HG03469 (cell line): Measurements from ENCODE around the gene GFER.

Experiments
- ATAC-seq: cut with Tn5 transposase; IDR thresholded peaks from one replicate; pipeline ENCODE4 v1.9.1; 2021; ENCODE audit warnings: mild to moderate bottlenecking, moderate library complexity, moderate number of reproducible peaks; ENCODE audit not compliant: unreplicated experiment

Gene GFER

DNA sequence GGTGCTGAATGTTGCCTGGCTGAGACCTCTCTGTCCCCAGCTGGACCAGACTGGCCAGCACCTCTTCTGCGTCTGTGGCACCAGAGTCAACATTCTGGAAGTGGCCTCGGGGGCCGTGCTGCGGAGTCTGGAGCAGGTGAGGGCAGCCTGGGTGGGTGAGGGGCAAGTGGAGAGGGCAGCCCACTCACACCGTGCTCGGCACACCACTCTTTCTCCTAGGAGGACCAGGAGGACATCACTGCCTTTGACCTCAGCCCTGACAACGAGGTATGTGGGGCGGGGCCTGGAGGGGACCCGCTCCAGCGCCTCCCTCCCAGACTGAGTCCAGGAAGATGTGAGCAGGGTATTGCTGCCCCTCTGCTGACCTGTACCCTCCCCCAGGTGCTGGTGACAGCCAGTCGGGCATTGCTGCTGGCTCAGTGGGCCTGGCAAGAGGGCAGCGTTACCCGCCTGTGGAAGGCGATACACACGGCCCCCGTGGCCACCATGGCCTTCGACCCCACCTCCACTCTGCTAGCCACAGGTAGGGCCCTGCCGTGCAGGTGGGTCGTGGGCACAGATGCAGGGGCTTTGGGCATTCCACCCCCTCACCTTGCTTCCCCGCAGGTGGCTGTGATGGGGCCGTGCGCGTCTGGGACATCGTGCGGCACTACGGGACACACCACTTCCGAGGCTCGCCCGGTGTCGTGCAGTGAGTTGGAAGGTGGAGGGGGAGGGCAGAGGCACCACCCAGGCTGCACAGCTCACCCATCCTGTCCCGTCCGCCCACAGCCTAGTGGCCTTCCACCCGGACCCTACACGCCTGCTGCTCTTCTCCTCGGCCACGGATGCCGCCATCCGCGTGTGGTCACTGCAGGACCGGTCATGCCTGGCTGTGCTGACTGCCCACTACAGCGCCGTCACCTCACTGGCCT lies 9.6 kb upstream of the GFER start:
- ATAC-seq = no peak

DNA sequence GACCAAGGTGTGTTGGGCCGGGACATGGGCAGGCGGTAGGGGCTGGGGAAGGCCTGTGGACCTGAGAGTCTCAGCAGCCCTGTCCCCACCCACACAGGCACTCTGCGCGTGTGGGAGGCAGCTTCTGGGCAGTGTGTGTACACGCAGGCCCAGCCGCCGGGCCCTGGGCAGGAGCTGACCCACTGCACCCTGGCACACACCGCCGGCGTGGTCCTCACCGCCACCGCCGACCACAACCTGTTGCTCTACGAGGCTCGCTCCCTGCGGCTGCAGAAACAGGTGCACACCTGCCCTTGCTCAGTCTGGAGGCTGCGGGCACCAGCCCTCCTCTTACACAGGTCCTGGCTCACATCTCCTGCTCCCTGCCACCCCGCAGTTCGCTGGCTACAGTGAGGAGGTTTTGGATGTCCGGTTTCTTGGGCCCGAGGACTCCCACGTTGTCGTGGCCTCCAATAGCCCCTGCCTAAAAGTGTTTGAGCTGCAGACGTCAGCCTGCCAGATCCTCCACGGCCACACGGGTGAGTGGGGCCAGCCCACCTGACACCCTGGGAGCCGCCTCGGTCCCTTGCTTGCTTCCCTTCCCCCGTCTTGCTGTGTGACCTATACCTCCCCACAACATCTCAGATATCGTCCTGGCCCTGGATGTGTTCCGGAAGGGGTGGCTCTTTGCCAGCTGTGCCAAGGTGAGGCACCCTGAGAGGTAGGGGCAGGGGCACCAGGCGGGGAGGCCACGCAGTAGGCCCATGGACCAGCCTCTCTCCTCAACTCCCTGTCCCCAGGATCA lies 8.4 kb upstream of the GFER start:
- no peak for ATAC-seq

DNA sequence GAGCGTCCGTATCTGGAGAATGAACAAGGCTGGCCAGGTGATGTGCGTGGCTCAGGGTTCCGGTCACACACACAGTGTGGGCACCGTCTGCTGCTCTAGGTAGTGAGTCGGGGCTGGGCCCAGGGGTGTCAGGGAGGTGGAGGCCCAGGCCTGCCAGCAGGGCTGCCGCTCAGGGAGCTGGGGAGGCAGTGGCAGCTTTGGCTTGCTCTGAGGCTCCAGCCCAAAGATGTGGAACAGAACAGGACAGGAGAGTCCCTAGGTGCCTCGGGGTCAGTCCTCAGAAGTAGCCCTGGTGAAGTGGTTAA lies 7.8 kb upstream of the GFER start:
- ATAC-seq = no peak

DNA sequence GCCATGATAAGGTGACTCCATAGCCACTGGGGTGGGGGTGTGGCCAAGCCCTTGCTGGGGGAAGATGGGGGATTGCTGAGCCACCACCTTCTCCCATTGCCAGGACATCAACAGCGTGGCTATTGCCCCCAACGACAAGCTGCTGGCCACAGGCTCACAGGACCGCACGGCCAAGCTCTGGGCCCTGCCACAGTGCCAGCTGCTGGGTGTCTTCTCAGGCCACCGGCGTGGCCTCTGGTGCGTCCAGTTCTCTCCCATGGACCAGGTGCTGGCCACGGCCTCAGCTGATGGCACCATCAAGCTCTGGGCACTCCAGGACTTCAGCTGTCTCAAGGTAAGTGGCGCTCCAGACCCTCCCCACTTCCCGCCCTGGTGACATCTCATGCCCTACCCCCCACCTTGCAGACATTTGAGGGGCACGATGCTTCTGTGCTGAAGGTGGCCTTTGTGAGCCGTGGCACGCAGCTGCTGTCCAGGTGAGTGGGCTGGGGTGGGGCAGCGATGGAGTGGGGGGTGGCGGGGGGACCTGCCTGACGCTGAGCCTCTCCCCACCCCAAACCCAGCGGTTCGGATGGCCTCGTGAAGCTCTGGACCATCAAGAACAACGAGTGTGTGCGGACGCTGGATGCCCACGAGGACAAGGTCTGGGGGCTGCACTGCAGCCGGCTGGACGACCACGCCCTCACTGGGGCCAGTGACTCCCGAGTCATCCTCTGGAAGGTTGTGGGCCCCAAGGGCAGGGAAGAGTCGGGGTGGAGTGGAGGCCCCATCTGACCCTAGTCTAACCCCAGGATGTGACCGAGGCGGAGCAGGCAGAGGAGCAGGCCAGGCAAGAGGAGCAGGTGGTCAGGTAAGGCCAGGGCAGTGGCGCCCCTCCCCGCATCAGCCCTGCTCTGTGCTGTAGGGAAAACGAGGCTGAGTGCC lies 6.8 kb upstream of the GFER start:
- ATAC-seq = no peak

DNA sequence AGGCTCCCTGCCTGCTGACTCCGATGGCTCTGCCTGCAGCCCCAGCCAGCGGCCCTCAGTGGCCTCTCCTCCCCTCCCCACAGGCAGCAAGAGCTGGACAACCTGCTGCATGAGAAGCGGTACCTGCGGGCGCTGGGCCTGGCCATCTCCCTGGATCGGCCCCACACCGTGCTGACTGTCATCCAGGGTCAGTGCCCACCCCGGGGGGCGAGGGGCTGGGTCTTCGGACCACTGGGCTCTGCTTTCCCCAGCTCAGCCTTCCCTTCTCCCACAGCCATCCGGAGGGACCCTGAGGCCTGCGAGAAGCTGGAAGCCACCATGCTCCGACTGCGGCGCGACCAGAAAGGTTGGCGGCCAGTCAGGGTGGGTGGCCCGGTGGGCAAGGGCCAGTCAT lies 6.1 kb upstream of the GFER start:
- no peak for ATAC-seq

DNA sequence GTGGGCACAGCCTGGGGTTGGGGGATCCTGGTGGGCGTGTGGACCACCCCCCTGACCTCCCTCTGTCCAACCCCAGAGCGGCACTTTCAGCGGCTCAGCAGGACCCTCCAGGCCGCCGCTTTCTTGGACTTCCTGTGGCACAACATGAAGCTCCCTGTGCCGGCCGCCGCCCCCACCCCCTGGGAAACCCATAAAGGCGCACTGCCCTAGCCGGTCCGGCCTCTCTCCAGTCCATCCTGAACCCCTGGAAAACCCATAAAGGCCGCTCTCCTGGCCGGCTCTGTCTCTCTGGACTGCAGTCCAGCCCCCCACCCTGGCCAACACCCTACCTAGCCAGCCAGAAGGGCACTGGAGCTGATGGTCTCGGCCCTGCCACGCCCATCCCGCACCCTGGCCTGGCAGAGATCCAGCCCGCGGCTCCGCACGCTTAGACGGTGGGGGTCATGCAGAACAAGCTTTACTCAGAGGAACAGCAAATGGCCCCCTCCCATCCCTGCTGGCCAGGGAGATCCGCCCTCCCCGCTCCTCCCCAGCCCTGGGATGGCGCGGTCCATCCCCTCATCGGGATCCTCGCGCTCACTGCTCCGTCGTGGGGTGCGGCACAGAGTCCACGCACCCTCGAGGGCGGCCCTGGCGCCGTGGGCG lies 5.4 kb upstream of the GFER start:
- ATAC-seq = no peak

DNA sequence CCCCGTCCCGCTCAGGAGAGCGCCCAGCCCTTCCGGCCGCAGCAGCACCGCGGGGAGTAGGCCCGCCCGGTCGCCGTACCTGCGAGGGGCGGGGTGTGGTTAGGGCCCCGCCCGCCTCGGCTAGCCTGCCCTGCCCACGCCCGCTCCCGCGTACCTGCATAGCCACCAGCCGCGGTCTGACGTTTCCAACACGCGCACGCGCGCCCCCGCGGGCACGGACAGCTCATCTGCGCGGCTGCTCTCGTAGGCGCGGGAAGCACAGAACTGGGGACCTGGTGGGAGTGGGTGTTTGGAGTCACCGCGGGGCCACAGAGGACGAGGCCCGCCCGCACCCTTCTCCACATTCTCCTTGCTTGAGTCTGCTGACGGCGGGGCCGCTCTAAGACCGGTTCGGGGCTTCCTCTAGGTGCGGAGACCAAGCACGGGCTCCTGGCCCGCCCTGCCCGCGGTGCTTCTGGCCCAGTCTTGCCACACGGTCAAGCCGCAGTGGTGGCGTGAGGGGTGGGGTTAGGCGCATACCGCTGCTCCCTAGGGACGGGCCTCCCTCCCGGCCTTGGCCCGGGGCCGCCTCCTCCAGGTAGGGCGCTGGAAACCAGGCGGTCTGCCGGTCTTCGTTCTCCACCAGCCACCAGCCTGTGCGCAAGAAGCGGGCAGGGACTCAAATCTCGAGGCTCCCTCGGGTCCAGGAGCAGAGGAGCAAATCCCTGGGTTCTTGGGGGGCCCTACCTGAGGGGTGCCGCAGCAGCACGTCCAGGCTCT lies 4.5 kb upstream of the GFER start:
- no peak for ATAC-seq

DNA sequence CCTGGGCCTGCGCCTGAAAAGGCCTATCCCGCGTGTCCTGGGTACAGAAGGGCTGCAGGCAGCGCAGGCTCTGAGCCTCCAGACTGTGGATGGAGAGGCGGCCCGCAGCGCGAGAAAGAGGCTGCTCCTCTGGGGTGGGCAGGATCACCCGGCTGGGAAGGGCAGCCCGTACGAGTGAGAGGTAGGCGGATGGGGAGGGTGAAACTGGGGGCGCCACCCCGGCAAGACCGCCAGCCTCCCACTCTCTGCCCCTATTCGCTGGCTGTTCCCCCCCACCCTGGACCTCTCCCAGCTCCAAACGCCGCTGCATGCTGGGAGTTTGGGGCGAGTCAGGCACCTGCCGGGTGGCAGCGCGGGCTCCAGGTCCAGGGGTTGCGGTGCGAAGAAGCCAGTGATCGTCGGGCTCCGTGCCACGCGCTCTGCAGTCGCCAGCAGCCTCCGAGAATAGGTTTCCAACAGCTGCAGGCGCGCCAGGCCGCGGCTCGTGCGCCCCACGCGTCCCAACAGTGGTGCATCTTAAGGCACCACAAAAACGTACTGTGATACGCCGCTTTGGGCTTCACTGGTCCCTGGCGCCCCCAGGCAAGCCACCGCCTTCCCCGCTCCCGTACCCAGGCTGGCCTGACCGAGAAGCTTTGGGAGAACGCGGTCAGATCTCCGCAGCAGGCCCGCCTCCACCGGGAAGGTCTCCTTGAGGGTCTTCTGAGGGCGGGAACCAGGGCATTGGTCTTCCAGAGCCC lies 3.8 kb upstream of the GFER start:
- ATAC-seq = no peak

DNA sequence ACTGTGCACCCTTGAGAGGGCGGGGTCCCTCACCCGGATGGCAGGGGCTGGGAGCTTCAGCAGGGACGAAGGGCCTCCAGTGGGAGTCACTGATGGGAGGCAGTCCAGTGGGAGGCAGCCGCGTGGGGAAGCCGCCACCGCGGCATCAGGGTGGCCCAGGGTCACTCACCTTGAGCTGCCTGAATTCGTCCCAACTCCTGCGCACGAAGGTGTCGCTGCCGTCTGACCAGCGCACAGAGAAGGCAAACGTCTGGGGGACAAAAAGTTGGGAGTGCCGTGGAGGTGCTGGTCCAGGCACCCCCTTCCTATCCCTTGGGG lies 3.3 kb upstream of the GFER start:
- no peak for ATAC-seq

DNA sequence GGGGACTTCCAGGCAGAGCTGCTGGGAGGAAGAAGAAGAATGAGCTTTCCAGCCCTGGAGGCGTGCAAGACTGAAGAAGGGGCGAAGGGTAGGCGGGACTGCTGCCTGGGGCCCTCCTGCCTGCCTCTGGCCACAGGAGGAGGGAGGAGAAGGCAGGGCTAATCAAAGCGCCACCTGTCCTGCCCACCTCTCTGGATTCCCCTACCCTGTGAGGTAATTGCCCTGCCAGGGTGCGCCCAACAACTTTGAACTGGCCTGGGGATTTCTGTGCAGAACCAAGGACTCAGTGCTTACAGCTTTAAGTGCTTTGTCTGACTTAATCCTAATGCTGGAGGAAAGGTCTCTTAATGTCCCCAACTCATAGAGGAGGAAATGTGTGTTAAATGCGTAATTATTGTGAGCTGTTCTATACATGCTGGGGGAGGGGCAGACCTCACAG lies 2.6 kb upstream of the GFER start, which contains the start of gene NOXO1:
Gene NOXO1, minus strand, starts transcription at position 72 of the 439 bp plus-strand sequence. CDS start 290 bp downstream, outside the sequence.
- ATAC-seq = no peak

DNA sequence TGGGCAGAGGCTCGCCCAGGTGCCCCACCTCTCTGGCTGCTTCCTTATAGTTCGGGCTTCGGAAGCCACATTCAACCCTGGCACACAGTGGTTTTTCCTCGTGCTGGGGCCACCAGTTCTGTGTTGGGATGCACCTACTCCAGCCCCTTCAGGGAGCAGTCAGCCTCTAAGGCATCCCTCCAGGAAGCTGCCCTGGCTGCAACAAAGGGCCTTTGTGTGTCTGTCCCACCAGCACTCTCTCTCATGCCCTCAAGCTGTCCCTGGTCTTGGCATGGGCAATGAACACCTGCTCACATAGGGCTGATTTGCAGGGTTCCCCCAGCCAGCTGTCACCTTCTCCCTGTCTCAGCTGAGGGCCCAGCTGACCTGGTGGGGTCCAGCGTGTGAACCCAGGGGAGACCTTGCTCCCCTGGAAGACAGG lies 2.0 kb upstream of the GFER start:
- ATAC-seq = no peak

DNA sequence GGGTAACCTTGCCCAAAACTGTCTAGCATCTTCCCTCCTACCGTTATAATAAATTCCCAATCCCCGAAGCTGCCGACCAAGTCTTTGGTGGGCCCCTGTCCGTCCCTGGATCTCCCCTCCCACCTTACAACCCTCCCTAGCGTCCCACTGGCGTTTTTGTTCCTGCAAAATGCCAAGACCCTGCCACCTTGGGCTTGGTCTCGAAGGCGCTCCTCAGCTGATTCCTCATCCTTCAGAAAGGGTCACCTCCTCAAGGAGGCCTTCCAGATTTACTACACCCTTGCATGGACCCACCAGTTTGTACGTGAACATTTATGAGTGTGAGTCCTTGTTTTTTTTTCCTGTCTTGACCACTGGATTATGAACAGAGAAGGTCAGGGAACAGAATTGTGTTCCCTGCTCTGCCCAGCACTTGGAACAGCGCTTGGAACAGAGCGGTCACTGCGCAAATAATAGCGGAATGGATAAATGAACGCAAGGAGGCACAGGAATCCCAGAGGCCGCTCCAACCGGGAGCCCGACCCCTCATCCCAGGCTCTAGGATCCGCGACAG lies 926 bp upstream of the GFER start:
- ATAC-seq = no peak

DNA sequence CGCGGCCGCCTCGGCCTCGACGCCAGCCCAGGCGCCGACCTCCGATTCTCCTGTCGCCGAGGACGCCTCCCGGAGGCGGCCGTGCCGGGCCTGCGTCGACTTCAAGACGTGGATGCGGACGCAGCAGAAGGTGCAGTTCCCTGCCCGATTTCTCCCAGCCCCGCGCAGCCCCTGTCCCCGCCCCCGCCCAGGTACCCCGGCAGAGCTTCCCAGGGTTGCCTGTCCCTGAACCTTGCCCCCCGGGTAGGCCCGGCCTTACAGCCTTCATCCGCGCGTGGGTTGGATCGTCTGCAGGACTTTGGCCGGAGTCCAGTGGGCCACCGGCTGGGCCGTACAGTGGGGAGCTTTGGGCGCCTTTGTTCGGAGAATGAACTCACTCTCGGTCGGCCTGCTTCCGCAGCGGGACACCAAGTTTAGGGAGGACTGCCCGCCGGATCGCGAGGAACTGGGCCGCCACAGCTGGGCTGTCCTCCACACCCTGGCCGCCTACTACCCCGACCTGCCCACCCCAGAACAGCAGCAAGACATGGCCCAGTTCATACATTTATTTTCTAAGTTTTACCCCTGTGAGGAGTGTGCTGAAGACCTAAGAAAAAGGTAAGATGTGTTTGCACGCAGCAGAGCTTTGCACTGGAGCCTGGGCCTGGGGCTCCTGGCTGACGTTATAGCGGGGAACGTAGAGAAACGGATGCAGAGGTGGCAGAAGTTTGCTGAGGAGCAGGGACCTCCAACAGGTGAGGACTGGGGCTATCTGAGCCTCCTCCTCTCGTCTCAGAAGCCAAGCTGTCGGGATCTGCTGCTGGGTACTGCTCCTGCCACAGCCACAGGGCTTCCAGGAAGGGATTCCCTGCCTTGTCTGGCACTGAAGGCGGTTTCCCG lies 593 bp downstream of the GFER start:
- ATAC-seq = peak; percentile 2

DNA sequence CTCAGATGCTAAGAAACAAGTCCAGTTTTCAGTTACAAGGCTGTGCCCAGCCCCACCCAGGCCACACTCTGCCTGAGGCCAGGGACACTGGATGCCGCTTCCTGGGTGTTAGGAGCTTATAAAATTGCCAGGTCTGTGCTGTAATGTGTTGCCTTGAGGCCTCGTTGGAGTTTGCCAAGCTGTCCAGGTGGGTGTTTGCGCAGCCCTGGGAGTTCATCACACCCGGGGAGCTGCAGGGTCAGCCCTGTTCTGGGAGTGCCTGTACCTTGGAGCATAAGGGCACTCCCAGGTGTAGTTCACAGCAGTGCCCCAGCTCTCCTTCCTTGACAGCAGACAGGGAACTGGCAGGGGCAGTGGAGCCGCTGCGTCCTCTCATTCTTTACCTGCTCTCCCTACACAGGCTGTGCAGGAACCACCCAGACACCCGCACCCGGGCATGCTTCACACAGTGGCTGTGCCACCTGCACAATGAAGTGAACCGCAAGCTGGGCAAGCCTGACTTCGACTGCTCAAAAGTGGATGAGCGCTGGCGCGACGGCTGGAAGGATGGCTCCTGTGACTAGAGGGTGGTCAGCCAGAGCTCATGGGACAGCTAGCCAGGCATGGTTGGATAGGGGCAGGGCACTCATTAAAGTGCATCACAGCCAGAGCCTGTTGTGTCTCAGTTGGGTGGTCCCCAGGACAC lies 1.6 kb downstream of the GFER start:
- ATAC-seq = no peak

DNA sequence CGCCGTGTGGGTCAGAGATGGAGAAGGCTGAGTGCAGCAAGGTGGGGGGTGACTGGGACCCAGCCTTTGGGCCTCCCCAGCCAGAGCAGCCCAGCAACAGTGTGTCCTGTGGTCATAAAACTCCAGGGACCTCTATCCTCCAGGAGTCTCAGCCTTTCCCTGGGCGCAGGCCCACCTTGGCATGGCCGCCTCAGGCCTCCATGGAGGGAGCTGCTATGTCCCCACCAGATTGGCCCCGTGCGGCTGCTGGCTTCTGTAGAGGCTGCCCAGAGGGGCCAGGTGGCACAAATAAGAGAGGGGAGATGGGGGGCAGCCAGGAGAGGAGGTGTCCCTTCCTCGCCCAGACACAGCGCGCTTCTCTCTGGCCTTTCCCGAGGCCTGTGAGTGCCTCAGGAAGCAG lies 3.2 kb downstream of the GFER start:
- ATAC-seq = no peak

DNA sequence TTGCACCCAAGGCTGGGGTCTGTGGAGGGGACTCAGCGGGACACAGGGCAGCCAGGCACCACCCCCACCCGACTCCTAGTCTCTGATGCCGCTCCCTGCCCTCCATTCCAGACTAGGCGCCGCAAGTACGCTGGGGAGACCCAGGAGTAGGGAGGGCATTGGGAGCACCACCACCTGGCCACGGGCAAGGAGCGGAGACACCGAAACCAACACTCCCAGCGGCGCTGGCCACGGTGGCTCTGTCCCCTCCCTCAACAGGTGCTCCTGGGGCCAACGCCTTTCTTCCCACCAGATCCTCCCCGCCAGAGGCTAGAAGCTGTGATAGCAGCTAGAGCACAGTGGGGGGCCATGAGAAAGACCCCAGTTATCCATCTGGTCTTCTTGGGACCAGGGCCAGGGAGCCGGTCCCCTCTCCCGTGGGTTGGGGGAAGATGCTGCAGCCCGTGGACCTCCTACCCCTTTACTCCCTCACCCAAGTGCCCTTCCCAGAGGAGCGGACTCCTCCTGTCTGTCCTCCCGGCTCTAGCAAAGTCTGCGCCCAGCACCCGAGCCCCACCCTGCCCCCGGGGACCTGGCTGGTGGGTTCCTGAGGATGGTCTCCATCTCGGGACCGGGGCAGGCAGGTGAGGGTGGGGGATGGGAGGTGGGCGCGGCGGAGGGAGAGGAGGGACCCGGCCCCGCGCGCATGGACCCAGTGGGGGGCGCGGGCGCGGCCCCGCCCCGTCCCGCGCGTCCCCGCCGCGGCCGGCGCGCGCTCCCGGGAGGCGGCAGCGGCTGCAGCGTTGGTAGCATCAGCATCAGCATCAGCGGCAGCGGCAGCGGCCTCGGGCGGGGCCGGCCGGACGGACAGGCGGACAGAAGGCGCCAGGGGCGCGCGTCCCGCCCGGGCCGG lies 5.5 kb downstream of the GFER start, which contains the start of gene SYNGR3:
Gene SYNGR3, plus strand, starts transcription at position 762 of the 892 bp plus-strand sequence. CDS start 133 bp downstream, outside the sequence.
- no peak for ATAC-seq

DNA sequence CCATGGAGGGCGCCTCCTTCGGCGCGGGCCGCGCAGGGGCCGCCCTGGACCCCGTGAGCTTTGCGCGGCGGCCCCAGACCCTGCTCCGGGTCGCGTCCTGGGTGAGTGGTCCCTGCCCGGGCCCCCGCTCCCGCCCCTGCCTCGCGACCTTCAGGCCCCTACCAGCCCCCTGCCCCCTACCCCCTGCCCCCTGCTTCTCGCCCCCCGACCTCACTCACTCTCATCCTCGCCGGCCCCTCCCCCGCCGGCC lies 6.0 kb downstream of the GFER start:
- ATAC-seq = no peak
